ENCODE results near the gene RNASE1.

DNA sequence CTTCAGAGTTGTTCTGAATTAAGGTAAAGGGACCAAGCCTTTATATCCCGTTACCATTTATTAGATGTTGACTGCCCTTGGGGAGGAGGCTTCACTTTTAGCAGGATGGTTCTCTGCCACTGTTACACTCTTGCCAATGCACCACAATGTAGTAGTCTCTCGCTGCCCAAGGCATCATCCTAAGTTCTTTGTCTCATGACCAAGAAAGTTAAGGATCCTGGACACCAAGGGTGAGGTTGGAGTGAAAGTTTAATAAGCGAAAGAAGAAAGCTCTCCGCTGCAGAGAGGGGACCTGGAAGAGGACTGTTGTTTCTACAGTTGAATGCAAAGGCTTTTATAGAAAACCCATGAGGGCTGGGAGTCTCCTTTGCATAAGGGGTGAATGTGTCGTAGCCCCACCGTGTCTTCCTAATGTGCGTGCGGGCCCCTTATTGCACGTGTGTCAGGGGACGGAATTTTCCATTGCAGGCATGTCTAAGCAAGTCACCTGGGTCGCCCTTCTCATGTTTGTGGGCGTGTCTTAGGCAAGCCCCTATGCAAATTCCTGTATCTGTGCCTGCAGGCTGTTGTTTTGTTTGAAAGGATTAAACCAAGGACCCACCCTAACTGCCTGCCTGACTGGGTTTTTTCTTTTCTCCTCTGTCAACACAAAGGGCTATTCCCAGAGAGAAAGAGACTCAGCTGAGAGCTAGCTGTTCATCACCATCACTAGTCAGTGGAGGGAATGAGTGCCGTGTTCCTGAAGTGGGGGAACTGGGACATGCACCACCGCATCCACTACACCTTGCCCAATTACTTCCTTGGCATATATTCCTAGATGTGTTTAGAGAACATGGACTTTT lies 17.6 kb upstream of the RNASE1 start:
- TF ChIP-seq, protein P1, sequence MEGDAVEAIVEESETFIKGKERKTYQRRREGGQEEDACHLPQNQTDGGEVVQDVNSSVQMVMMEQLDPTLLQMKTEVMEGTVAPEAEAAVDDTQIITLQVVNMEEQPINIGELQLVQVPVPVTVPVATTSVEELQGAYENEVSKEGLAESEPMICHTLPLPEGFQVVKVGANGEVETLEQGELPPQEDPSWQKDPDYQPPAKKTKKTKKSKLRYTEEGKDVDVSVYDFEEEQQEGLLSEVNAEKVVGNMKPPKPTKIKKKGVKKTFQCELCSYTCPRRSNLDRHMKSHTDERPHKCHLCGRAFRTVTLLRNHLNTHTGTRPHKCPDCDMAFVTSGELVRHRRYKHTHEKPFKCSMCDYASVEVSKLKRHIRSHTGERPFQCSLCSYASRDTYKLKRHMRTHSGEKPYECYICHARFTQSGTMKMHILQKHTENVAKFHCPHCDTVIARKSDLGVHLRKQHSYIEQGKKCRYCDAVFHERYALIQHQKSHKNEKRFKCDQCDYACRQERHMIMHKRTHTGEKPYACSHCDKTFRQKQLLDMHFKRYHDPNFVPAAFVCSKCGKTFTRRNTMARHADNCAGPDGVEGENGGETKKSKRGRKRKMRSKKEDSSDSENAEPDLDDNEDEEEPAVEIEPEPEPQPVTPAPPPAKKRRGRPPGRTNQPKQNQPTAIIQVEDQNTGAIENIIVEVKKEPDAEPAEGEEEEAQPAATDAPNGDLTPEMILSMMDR (IDR thresholded peaks at IDR 0.05), result no peak
- TF ChIP-seq POLR2A (IDR thresholded peaks at IDR 0.05), result no peak
